ENCODE data around the gene MAD1L1. TPM values are rescaled to one million over a fixed set of nuclear protein-coding genes. Genes with fewer than 3 reads are reported as not detected.

Gene MAD1L1
- total and polyA plus RNA-seq, 2 of the 13 experiments (the other 11 are each of a cell fraction or from before 2014, with no cell fraction given): 17.4 to 64.7 TPM

- Histone ChIP-seq H3K4me2 (ENCODE audit: low read depth, low read length) (no peak overlapping the region), H3K9me3 (ENCODE audit: low read length) (no peaks in the 10 kb centered on the region), H3K27ac (ENCODE audit: extremely low read length, insufficient read depth, low read length) (no peak overlapping the region), H3K9ac (ENCODE audit: insufficient read depth, low read depth, low read length) (no peak overlapping the region), H3K79me2 (ENCODE audit: insufficient read depth, low read length) (no peaks in the 10 kb centered on the region), H3K4me1 (ENCODE audit: insufficient read depth, low read length) (no peaks in the 10 kb centered on the region), H3K4me3 (replicated peaks in 1 of 3; ENCODE audit: insufficient read depth in 1 of 3, low read depth in 2 of 3, low read length in 3 of 3) (no peak overlapping the region), H4K20me1 (ENCODE audit: insufficient read depth, low read length) (no peaks in the 10 kb centered on the region), H2AFZ (ENCODE audit: low read length) (no peak overlapping the region), H3K36me3 (replicated peaks in 1 of 2; ENCODE audit: control insufficient read depth in 1 of 2, insufficient read depth in 2 of 2, low read length in 2 of 2) (peaks cover 0 to 1% of the 10 kb centered on the region in 2 experiments; a peak in 1 of 5 replicates), H3K27me3 (ENCODE audit: control insufficient read depth in 1 of 2, insufficient read depth in 2 of 2, low read length in 2 of 2) (no peaks in the 10 kb centered on the region)
- intact Hi-C loops (cut with micrococcal nuclease; ENCODE audit: unreplicated experiment): no loop called here
- ChIA-PET CTCF (ENCODE audit: low intra/inter-chr PET ratio, low total read pairs) (no interaction called here), POLR2A (no interaction called here)
- in situ Hi-C loops (cut with HindIII; ENCODE audit: extremely low pct_ligation_motif_present, low pct_unique_long_range_greater_than_20kb): no loop called here
- ATAC-seq (no peak), FAIRE-seq (no peak), DNase-seq (ENCODE audit: low spot score) (no peak)
- WGBS (ENCODE audit: low lambda C conversion rate): 92% methylated on average over 8 of the region's 15 CpGs
- no TSS peak for BruUV-seq (replicated peaks)
- TF ChIP-seq ZNF367 (CRISPR knock-in tag; IDR thresholded peaks at IDR 0.05; ENCODE audit: borderline replicate concordance): no peak
- no peak for TF ChIP-seq ZMAT5 (CRISPR knock-in tag; IDR thresholded peaks at IDR 0.05; ENCODE audit: borderline replicate concordance, low read depth)
- TF ChIP-seq ZNF761 (CRISPR knock-in tag; conservative IDR thresholded peaks at IDR 0.05): no peak
- TF ChIP-seq SRSF9 (IDR thresholded peaks at IDR 0.05; ENCODE audit: borderline replicate concordance, insufficient read depth, low read depth, low read length, poor library complexity, severe bottlenecking): no peak
- no peak for TF ChIP-seq SMAD9 (CRISPR knock-in tag; IDR thresholded peaks at IDR 0.05)
- TF ChIP-seq ZFAT (CRISPR knock-in tag; conservative IDR thresholded peaks at IDR 0.05): no peak
- TF ChIP-seq PAF1 (CRISPR knock-in tag; IDR thresholded peaks at IDR 0.05): no peak
- TF ChIP-seq NFIB (CRISPR knock-in tag; IDR thresholded peaks at IDR 0.05; ENCODE audit: borderline replicate concordance): no peak
- TF ChIP-seq ZXDC (CRISPR knock-in tag; IDR thresholded peaks at IDR 0.05): no peak
- TF ChIP-seq KDM5B (CRISPR knock-in tag; IDR thresholded peaks at IDR 0.05; ENCODE audit: borderline replicate concordance): no peak
Observed at GRCh38 chr7:1848911-1849311, 383.8 kb downstream of the MAD1L1 start.

Measured in HepG2 (cell line).